Keratinocyte (primary cell): Measurements from ENCODE around the gene MTUS2. TPM values are rescaled to one million over a fixed set of nuclear protein-coding genes. Genes with fewer than 3 reads are reported as not detected.
"Not testable (repeated sequence)": the region's sequence is repeated elsewhere in the genome, so short reads cannot be mapped to it uniquely, and the experiment has no call there.

Experiments
- DNase-seq: peaks from one replicate; pipeline ENCODE4 v3.0.0-alpha.2; 2011; ENCODE audit warnings: low read depth, missing footprints, low spot score
- FAIRE-seq: peaks from 2 replicates; lab custom pipeline; 2011; peaks lifted over from hg19 to GRCh38; lab: Jason Lieb, UNC
- H2AFZ ChIP-seq: 2 replicates; pipeline ENCODE4 v1.6.0; 2012; ENCODE audit warnings: low read length, control low read depth, inconsistent platforms; ENCODE audit not compliant: control insufficient read depth
- H3K27ac ChIP-seq: 2 replicates; pipeline ENCODE4 v1.5.1; 2011; ENCODE audit warnings: low read length; ENCODE audit not compliant: control insufficient read depth, insufficient read depth
- H3K27me3 ChIP-seq: 3 replicates; pipeline ENCODE4 v1.6.0; 2011; ENCODE audit warnings: low read length; ENCODE audit not compliant: control insufficient read depth, insufficient read depth; ENCODE audit errors: extremely low read depth
- H3K36me3 ChIP-seq, 2 experiments: 2 replicates in 1 of 2; 3 replicates in 1 of 2; pipeline ENCODE4 v1.5.1; 2011; ENCODE audit warnings: low read length in 2 of 2, mild to moderate bottlenecking in 1 of 2; ENCODE audit not compliant: control insufficient read depth in 2 of 2, insufficient read depth in 2 of 2; ENCODE audit errors: extremely low read depth in 1 of 2
- H3K4me1 ChIP-seq: 3 replicates; pipeline ENCODE4 v1.5.1; 2011; ENCODE audit warnings: low read length; ENCODE audit not compliant: control insufficient read depth, insufficient read depth; ENCODE audit errors: extremely low read depth
- H3K4me2 ChIP-seq: 3 replicates; pipeline ENCODE4 v1.6.0; 2011; ENCODE audit warnings: low read depth, low read length; ENCODE audit not compliant: control insufficient read depth, insufficient read depth; ENCODE audit errors: extremely low read depth
- H3K4me3 ChIP-seq, 3 experiments: fragments of 200-600 bp in 1 of 3; sonication (generic) in 1 of 3; 2 replicates in 2 of 3; 3 replicates in 1 of 3; pipeline ENCODE4 v1.5.1; 2011 to 2016; ENCODE audit warnings: low read length in 3 of 3, mild to moderate bottlenecking in 3 of 3, control low read depth in 2 of 3, inconsistent platforms in 1 of 3, low read depth in 1 of 3, mixed read lengths in 1 of 3, mixed run types in 1 of 3, moderate library complexity in 1 of 3; ENCODE audit not compliant: control insufficient read depth in 2 of 3, insufficient read depth in 2 of 3; ENCODE audit errors: extremely low read depth in 1 of 3
- H3K79me2 ChIP-seq: 2 replicates; pipeline ENCODE4 v1.6.0; 2012; ENCODE audit warnings: low read length; ENCODE audit not compliant: control insufficient read depth, insufficient read depth
- H3K9ac ChIP-seq: 3 replicates; pipeline ENCODE4 v1.6.0; 2011; ENCODE audit warnings: low read length; ENCODE audit not compliant: control insufficient read depth, insufficient read depth; ENCODE audit errors: extremely low read depth
- H3K9me1 ChIP-seq: 3 replicates; pipeline ENCODE4 v1.6.0; 2011; ENCODE audit warnings: low read length; ENCODE audit not compliant: control insufficient read depth, insufficient read depth; ENCODE audit errors: extremely low read depth
- H3K9me3 ChIP-seq: 2 replicates; pipeline ENCODE4 v1.5.1; 2012; ENCODE audit warnings: low read depth, low read length; ENCODE audit not compliant: control insufficient read depth
- H4K20me1 ChIP-seq: 3 replicates; pipeline ENCODE4 v1.6.0; 2011; ENCODE audit warnings: low read length; ENCODE audit not compliant: control insufficient read depth, insufficient read depth; ENCODE audit errors: extremely low read depth
- CTCF ChIP-seq, 3 experiments: IDR thresholded peaks in 1 of 3; conservative IDR thresholded peaks in 1 of 3; optimal IDR thresholded peaks in 1 of 3; 2 replicates in 2 of 3; 3 replicates in 1 of 3; pipeline versions ENCODE3 to v1.5.1; 2011; ENCODE audit warnings: low read length in 3 of 3, mild to moderate bottlenecking in 3 of 3, moderate library complexity in 2 of 3, control low read depth in 1 of 3, inconsistent platforms in 1 of 3; ENCODE audit not compliant: insufficient read depth in 2 of 3; ENCODE audit errors: extremely low read depth in 1 of 3
- EZH2 ChIP-seq: IDR thresholded peaks from one replicate; pipeline ENCODE4 v1.6.1; 2012; ENCODE audit warnings: inconsistent platforms, mild to moderate bottlenecking, low read length, moderate library complexity
- dilution Hi-C: fragments of 300-500 bp; cut with MboI; formaldehyde crosslinking; loops from one replicate; pipeline ENCODE4 v1.7.0; 2020; ENCODE audit warnings: low sequenced_read_pairs; ENCODE audit not compliant: extremely low pct_ligation_motif_present
- polyA plus RNA-seq, 5 experiments: library from polyadenylated mRNA; depleted of rRNA in 3 of 5; stranded (reverse) in 3 of 5; stranded (forward) in 1 of 5; unstranded in 1 of 5; fragments of >200 nt; gene quantifications; 1 replicate in 1 of 5; 2 replicates in 3 of 5; 3 replicates in 1 of 5; pipeline versions ENCODE4 v1.2.1 to v1.2.3, GENCODE V29; 2011 to 2012; ENCODE audit warnings: missing spikeins in 2 of 5, low read depth in 1 of 5, low replicate concordance in 1 of 5

MTUS2 gene
- polyA plus RNA-seq, 1 donor (not counting 4 experiments of a cell fraction or from before 2014, with no cell fraction given): 0.17 TPM

GRCh38 chr13:29384871-29385270 lies 564.7 kb downstream of the MTUS2 start:
- no peak overlapping the region for H3K4me3 ChIP-seq
- H3K79me2 ChIP-seq: no peaks in the 10 kb centered on the region
- no peak overlapping the region for H3K27ac ChIP-seq
- no peak overlapping the region for H3K9ac ChIP-seq
- no peaks in the 10 kb centered on the region for H4K20me1 ChIP-seq
- TF ChIP-seq EZH2 (no peak), CTCF (optimal IDR thresholded peaks at IDR 0.05 in 1 of 3, IDR thresholded peaks at IDR 0.05 in 1 of 3, conservative IDR thresholded peaks at IDR 0.05 in 1 of 3; ENCODE audit: extremely low read depth in 1 of 3, insufficient read depth in 2 of 3, low read length in 3 of 3) (no peak)
- H3K9me1 ChIP-seq: no peaks in the 10 kb centered on the region
- no peaks in the 10 kb centered on the region for H3K36me3 ChIP-seq
- FAIRE-seq (no peak), DNase-seq (no peak)
- H3K4me2 ChIP-seq: no peak overlapping the region
- no peaks in the 10 kb centered on the region for H3K27me3 ChIP-seq
- dilution Hi-C loops: no loop called here
- H2AFZ ChIP-seq: no peak overlapping the region
- no peaks in the 10 kb centered on the region for H3K9me3 ChIP-seq
- H3K4me1 ChIP-seq: no peaks in the 10 kb centered on the region

- dilution Hi-C loops: no loop called here
- H3K9me1 ChIP-seq: no peaks in the 10 kb centered on the region
- H2AFZ ChIP-seq: no peak overlapping the region
- no peaks in the 10 kb centered on the region for H4K20me1 ChIP-seq
- no peak for TF ChIP-seq EZH2
- no peak for TF ChIP-seq CTCF (optimal IDR thresholded peaks at IDR 0.05 in 1 of 3, IDR thresholded peaks at IDR 0.05 in 1 of 3, conservative IDR thresholded peaks at IDR 0.05 in 1 of 3; ENCODE audit: extremely low read depth in 1 of 3, insufficient read depth in 2 of 3, low read length in 3 of 3)
- no peak for FAIRE-seq
- no peak overlapping the region for H3K9ac ChIP-seq
- no peaks in the 10 kb centered on the region for H3K4me1 ChIP-seq
- no peaks in the 10 kb centered on the region for H3K27me3 ChIP-seq
- H3K4me3 ChIP-seq: no peak overlapping the region
- H3K27ac ChIP-seq: no peak overlapping the region
- no peaks in the 10 kb centered on the region for H3K36me3 ChIP-seq
- DNase-seq: no peak
- no peaks in the 10 kb centered on the region for H3K79me2 ChIP-seq
- no peaks in the 10 kb centered on the region for H3K9me3 ChIP-seq
- H3K4me2 ChIP-seq: no peak overlapping the region
Observed at GRCh38 chr13:29386246-29386645, 566.1 kb downstream of the MTUS2 start.

GRCh38 chr13:29390598-29390997 lies 570.5 kb downstream of the MTUS2 start:
- DNase-seq, dilution Hi-C loops, FAIRE-seq: not testable (repeated sequence)

More at GRCh38 chr13:29390598-29390997, 570.5 kb downstream of the MTUS2 start:
- not testable (repeated sequence) for H4K20me1 ChIP-seq, H3K9me3 ChIP-seq, H3K36me3 ChIP-seq, H3K4me1 ChIP-seq, H3K79me2 ChIP-seq, H3K4me2 ChIP-seq, H3K27ac ChIP-seq, H3K4me3 ChIP-seq, H3K9ac ChIP-seq, H3K27me3 ChIP-seq, H2AFZ ChIP-seq, H3K9me1 ChIP-seq
